Psoas muscle (tissue), 8 donors: ENCODE data around the gene DRG1. TPM values are rescaled to one million over a fixed set of nuclear protein-coding genes. Genes with fewer than 3 reads are reported as not detected.

ENCODE experiments used
- ATAC-seq, 4 donors: fragments of 200-7000 bp; cut with Tn5 transposase; one replicate each; pipeline ENCODE4 v1.9.1; 2020; ENCODE audit warnings: moderate library complexity in 3 of 4, mild to moderate bottlenecking in 2 of 4
- DNase-seq, 2 donors: peaks; one replicate each; pipeline ENCODE4 v3.0.0-alpha.2; 2020
- H3K27ac ChIP-seq: fragments of 200-600 bp; one replicate; pipeline ENCODE4 v1.8.0; 2022
- H3K27me3 ChIP-seq, 3 donors: fragments of 200-600 bp in 1 of 3; one replicate each; pipeline versions ENCODE4 v1.6.1 to v1.8.0; 2013 to 2022; ENCODE audit warnings: low read length in 2 of 3, mild to moderate bottlenecking in 2 of 3, moderate library complexity in 1 of 3; ENCODE audit not compliant: insufficient read depth in 3 of 3
- H3K36me3 ChIP-seq, 2 donors: fragments of 200-600 bp in 1 of 2; one replicate each; pipeline versions ENCODE4 v1.6.1 to v1.8.0; 2013 to 2022; ENCODE audit warnings: low read depth in 1 of 2, mild to moderate bottlenecking in 1 of 2, moderate library complexity in 1 of 2; ENCODE audit not compliant: insufficient read depth in 1 of 2
- H3K4me1 ChIP-seq: fragments of 200-600 bp; one replicate; pipeline ENCODE4 v1.8.0; 2022
- H3K4me3 ChIP-seq: fragments of 200-600 bp; one replicate; pipeline ENCODE4 v1.8.0; 2022; ENCODE audit warnings: mild to moderate bottlenecking
- H3K9me3 ChIP-seq: fragments of 200-600 bp; one replicate; pipeline ENCODE4 v1.8.0; 2022
- whole genome bisulfite sequencing, 3 donors: extraction: QIAGEN DNeasy Blood & Tissue Kit; methylation state at CpG; one replicate each; pipeline versions ENCODE4 v1.1.6 to v1.1.7; 2013; 5-methylcytosine and 5-hydroxymethylcytosine counted together
- intact Hi-C, 2 donors: fragments of 100-400 bp; cut with DNase I; formaldehyde crosslinking; loops; one replicate each; pipeline versions ENCODE4 v1.11.0 to v1.14.2; 2022
- polyA plus RNA-seq, 3 donors: library from polyadenylated mRNA; stranded (reverse); fragments of 200-250 nt; gene quantifications; one replicate each; pipeline ENCODE4 v1.2.3, GENCODE V29; 2013
- total RNA-seq, 4 donors: library from RNA; stranded (reverse); fragmentation: NEBNext Ultra II Directional in 2 of 4; extraction: Animal tissue kit (Norgen Biotek cat#: 25700) in 2 of 4; gene quantifications; one replicate each; pipeline versions ENCODE4 v1.2.1 to v1.2.4, GENCODE V29; 2021 to 2023
- TF ChIP-seq, protein P1 (sequence below): fragments of 200-600 bp; IDR thresholded peaks from one replicate; pipeline ENCODE4 v1.8.0; 2022; ENCODE audit warnings: antibody characterized with exemption
- donor health status: healthy with polysubstance abuse.
- donor health status: DM: no; HTN: no; CAD: no; lungs with moderate emphysema.
- donor health status: Bipolar disorder and iron deficiency.
- donor health status: healthy.
- donor health status: DM: yes; HTN: yes; CAD: no.
- donor health status: DM: no; HTN: no; CAD: no.
- donor health status: DM: no; HTN: no; CAD: no.
- donor health status: DM: yes; HTN: yes; CAD: no.

The DRG1 gene
- total and polyA plus RNA-seq, 7 donors, result 75.2 to 101 (median 90.6) TPM

DNA sequence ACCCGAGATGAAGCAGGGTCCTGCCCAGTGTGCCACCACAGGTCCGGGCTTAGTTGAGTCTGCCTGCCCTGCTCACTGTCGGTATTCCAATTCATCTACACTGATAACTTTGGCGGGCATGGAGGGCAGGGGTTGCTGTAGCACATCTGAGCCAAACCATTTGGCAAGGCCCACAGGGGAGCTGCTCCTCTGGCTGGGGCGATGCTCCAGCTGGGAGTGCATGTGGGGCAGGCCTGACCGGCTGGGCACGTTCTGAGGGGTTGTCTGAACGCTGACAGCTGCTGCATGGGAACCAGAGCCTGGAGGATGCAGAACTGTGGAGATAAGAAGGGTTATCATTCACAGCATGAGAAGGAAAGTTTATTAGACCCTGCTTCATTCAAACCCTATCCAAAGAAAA lies 40.4 kb downstream of the DRG1 start:
- H3K9me3 ChIP-seq, result no peaks in the 10 kb centered on the region
- no peak for DNase-seq
- no peak overlapping the region for H3K27ac ChIP-seq
- 25 to 33% (median 29%) methylated on average over 8 of the region's 8 CpGs for WGBS, 3 donors
- no peaks in the 10 kb centered on the region for H3K27me3 ChIP-seq
- TF ChIP-seq, protein P1, sequence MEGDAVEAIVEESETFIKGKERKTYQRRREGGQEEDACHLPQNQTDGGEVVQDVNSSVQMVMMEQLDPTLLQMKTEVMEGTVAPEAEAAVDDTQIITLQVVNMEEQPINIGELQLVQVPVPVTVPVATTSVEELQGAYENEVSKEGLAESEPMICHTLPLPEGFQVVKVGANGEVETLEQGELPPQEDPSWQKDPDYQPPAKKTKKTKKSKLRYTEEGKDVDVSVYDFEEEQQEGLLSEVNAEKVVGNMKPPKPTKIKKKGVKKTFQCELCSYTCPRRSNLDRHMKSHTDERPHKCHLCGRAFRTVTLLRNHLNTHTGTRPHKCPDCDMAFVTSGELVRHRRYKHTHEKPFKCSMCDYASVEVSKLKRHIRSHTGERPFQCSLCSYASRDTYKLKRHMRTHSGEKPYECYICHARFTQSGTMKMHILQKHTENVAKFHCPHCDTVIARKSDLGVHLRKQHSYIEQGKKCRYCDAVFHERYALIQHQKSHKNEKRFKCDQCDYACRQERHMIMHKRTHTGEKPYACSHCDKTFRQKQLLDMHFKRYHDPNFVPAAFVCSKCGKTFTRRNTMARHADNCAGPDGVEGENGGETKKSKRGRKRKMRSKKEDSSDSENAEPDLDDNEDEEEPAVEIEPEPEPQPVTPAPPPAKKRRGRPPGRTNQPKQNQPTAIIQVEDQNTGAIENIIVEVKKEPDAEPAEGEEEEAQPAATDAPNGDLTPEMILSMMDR, result no peak
- H3K36me3 ChIP-seq, result peaks cover 17 to 100% of the 10 kb centered on the region in 2 donors
- intact Hi-C loops, result no loop called here
- peaks cover 7% of the 10 kb centered on the region for H3K4me1 ChIP-seq
- ATAC-seq, result no peak
- no peak overlapping the region for H3K4me3 ChIP-seq

GRCh38 chr22:31440681-31441080 lies 41.3 kb downstream of the DRG1 start:
- intact Hi-C loops, result no loop called here
- TF ChIP-seq, protein P1, result no peak
- no peak for DNase-seq
- no peak overlapping the region for H3K4me3 ChIP-seq
- 84 to 90% (median 86%) methylated on average over 7 of the region's 7 CpGs for WGBS, 3 donors
- no peak for ATAC-seq
- H3K9me3 ChIP-seq, result no peaks in the 10 kb centered on the region
- peaks cover 20 to 100% of the 10 kb centered on the region in 2 donors for H3K36me3 ChIP-seq
- peaks cover 7% of the 10 kb centered on the region for H3K4me1 ChIP-seq
- no peaks in the 10 kb centered on the region for H3K27me3 ChIP-seq
- no peak overlapping the region for H3K27ac ChIP-seq

DNA sequence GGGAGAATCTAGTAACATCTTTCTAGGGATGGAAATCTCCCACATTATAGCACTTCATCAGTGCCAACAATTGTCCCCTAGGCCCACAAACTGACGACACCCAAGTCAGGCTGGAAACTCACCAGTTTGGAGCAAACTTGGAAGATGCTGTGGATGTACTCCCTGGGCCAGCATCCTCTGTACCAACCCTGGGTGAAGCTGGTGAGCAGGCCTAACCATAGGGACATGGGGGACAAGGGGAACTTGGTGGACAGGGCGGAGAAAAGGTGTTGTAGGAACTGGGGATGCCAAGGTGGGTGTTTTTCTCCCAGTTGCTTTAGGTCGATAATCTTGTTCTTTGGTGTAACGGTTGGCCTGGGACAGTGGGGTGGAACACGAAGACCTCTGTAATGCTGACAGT lies 42.2 kb downstream of the DRG1 start:
- DNase-seq (no peak), ATAC-seq (no peak)
- H3K9me3 ChIP-seq, result no peaks in the 10 kb centered on the region
- H3K36me3 ChIP-seq, result peaks cover 15 to 96% of the 10 kb centered on the region in 2 donors
- H3K4me3 ChIP-seq, result no peak overlapping the region
- no peak overlapping the region for H3K27ac ChIP-seq
- H3K4me1 ChIP-seq, result peaks cover 8% of the 10 kb centered on the region
- TF ChIP-seq, protein P1, result no peak
- H3K27me3 ChIP-seq, result no peaks in the 10 kb centered on the region
- 86 to 90% (median 87%) methylated on average over 5 of the region's 5 CpGs for WGBS, 3 donors
- intact Hi-C loops, result no loop called here

DNA sequence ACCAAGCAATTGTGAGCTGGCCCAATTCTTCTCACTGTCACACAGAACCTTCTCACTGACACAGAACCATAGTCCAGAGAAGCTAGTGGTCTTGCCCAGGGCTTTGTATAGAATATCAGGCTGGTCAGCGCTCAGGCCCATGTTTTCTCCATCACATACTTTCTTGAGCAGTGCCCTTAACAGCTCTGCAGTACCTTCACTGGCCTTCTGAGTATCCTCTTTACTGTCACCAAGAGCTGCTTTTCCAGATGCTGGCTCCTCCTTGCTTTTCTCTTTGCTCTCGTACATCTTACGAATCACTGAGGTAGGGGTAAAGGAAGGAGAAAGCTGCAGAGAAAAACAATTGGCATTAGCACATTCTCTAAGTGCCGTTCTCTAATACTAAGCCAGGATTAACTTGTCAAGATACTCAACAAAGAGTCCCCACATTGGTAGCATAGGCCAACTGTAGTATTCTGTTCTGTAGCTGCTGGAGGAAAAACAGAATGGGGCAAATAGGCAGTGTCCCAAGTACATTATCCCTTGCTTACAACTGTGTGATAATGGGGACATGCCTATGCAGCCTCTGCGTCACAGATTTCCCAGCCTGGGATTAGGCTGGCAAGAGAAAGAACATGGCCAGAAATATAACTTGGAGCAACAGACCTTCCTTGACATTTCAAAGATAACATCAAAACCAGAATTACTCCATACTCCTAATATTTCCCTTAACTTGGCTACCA lies 43.5 kb downstream of the DRG1 start:
- no peak for DNase-seq
- WGBS, 3 donors, result 61 to 74% (median 66%) methylated on average over 5 of the region's 5 CpGs

More for the DNA sequence above, 43.5 kb downstream of the DRG1 start:
- peak in 2 of 4 donors; percentile 47 for ATAC-seq
- Histone ChIP-seq H3K4me3 (no peak overlapping the region), H3K27ac (no peak overlapping the region), H3K4me1 (peaks cover 11% of the 10 kb centered on the region), H3K9me3 (no peaks in the 10 kb centered on the region), H3K36me3 (peaks cover 12 to 96% of the 10 kb centered on the region in 2 donors), H3K27me3 (no peaks in the 10 kb centered on the region)
- TF ChIP-seq, protein P1, result no peak
- intact Hi-C loops, result no loop called here
